ENCODE data around the gene RNF223.

DNA sequence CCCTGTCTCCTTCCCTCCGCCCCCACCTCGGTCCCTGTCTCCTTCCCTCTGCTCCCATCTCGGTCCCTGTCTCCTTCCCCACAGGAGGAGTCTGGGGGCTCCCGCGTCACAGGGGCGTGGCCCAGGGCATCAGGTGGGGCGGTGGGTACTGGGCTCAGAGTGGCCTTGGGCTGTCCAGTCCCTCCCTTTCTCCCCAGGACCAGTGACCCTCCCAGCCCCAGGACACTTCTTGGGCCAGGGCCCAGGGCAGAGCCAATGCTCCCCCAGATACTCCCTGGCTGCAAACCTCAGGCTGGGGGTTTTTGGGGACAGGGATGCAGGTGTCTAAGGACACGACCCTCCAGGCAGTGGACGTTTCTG is 6.8 kb upstream of the RNF223 start:
- TF ChIP-seq EZH2 (IDR thresholded peaks at IDR 0.05; ENCODE audit: insufficient read depth, poor library complexity, severe bottlenecking) (no peak), EZH2phosphoT487 (IDR thresholded peaks at IDR 0.05; ENCODE audit: insufficient read depth, low read depth) (no peak)
